GM18498 (cell line): ENCODE data around the gene EFHD2.
"Not testable (repeated sequence)": the region's sequence is repeated elsewhere in the genome, so short reads cannot be mapped to it uniquely, and the experiment has no call there.

Source experiments
- ATAC-seq: cut with Tn5 transposase; IDR thresholded peaks from one replicate; pipeline ENCODE4 v1.9.1; 2021; ENCODE audit warnings: mild to moderate bottlenecking, moderate library complexity; ENCODE audit not compliant: unreplicated experiment

Gene EFHD2

DNA sequence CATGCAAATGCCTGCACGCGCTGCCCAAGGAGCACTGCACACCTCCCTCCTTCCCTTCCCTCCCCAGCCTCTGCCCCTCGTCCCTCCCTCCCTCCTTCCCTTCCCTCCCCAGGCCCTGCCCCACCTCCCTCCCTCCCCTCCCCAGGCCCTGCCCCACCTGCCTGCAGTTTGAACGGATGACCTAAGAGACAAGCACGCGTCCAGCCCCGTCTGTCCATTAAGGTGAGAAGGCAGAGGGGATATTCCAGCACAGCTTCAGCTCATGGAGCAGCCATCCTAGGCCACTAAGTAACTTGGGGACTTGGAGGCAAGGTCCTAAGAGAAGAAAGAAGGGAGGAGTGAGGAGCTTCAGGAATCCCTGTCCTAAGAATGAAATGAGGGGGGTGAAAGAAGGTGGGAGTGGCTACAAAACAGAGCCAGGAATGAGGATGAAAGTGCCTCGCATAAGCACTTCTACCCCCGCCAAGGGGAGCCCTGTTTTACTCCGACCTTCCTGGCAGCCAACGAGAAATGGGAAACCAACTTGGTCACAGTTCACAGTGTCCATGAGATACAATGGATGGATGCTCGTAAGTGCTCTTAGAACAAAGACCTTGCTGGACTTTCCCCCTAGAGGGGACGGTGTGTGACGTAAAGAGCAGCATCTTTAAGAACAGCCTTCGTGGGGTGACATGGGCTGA lies 21.3 kb upstream of the EFHD2 start:
- ATAC-seq: no peak

DNA sequence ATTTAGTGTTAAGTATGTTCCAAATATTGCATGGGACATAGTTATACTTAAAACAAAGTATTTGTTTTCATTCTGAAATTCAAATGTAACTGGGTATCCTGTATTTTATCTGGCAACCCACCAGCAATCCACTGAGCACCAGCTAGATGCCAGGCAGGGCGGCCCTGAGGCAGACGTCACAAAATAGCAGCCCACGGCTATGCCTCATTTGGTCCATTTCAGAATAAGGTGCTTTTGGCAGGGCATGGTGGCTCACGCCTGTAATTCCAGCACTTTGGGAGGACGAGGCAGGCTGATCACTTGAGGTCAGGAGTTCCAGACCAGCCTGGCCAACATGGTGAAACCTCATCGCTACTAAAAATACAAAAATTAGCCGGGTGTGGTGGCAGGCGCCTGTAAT lies 19.9 kb upstream of the EFHD2 start:
- ATAC-seq: not testable (repeated sequence)

DNA sequence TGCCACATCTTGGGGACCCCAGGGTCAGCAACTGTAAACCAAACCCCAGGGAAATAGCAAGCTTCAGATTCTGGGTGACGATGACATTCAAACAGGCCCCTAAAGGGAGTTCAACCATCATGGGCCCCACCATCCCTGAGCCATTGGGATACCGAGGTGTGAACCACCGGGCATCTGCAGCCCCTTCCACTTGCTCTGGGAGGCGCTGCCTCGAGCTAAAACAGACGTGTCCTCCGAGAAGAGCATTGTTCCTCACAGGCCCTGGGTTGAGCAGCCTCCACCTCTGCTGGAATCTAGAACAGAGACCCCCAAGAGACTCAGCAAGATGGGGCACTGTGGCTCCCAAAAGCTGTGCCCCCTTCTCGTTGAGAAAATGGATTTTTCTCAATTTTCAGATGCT lies 19.0 kb upstream of the EFHD2 start:
- ATAC-seq: no peak

DNA sequence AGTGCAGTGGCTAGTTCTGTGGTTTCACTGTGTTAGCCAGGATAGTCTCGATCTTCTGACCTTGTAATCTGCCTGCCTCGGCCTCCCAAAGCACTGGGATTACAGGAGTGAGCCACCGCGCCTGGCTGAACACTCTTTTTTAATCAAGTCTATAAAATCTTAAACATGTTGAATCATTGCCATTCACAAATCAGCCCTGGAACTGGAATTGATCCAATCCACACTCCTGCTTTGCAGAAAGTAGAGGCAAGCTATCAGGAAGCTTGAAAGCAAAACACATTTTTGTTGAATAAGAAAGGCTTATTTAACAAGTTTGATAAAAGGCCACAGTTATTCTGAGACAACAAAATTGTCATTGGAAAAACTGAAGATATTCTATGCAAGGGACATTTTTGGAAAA lies 18.3 kb upstream of the EFHD2 start:
- ATAC-seq: no peak

DNA sequence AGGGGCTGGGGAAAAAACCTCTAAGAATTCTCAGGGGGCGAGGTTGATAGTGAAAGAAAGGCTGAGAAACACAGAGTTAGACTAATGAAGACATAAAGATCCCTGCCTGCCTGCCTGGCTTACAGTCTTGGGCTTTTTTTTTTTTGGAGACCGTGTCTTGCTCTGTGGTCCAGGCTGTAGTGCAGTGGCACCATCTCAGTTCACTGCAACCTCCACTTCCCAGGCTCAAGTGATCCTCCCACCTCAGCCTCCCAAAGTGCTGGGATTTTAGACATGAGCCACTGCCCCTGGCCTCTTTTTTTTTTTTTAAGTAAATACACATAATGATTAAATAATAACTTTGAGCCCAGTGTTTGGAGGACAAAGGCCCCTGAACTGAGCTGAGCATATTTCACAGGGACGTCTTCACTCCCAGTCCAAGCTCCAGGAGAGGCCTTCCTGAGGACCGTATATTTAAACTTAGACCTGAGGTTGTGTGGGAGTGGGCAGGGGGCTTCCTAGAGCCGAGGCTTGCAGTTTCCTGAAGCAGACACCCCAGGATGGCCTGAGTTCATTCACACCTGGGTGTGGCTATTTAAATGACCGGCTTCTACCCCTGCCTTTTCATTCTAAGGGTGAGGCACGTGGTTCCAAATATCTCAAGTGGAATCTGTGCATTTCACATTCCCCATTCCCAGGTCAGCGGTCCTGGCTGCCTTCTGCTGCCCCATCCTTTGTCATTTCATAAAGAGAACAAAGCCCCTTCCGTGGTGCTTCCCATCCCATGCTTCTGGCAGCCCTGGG lies 16.0 kb upstream of the EFHD2 start:
- ATAC-seq: no peak

DNA sequence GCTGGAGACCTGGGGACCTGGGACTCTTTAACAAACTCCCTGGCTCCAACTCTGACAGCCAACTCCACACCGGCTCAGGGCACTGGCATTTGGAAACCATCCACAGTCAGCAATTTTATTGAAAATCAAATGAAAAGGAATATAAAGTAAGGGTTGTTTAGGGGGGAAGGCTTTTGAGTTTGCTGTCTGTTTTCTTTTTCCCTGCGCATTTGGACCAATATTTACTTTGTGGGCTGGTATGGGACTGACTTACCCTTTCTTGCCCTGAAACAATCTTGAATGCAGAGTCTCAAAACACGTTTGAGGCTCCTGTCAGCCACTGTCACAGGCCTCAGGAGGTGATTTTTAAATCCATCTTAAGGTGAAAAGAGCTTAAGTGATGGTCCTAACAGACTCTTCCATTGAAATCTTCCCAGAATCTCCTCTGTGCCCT lies 15.4 kb upstream of the EFHD2 start:
- no peak for ATAC-seq

DNA sequence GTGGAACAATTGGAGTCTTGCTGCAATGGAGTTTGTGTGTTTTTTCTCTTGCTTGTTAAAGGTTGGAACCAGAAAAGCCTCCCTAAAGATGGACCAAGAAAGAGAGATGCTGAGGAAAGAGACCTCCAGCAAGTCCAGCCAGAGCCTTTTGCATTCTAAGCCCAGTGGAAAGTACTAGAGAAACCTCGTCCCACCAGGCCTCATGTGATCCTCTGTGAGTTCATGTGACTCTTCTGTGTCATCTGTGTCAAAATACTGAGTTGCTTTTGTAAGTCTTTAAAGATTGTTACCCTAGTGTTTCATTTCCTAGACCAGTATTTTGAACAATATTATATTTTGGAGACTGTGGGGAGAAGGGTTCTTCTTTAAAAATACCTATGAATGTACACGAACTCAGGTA lies 12.5 kb upstream of the EFHD2 start:
- no peak for ATAC-seq

DNA sequence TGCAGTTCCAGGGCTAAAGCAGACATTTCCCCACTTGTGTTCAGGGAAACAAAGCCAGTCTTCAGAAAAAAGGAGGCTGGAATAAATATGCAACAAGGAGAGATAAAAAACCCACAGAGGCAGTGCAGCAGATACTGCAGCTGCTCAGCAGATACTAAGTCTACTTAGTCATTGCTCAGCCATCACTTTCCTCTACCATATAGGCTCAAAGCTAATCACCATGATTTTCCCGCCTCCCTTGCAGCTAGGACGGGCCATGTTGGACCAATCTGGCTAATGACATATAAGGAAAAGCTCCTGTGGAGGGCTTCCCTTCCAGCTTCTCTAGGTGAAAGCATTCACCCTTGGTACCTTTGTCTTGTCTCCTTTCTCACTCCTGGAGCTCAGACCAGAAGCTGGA lies 10.0 kb upstream of the EFHD2 start:
- ATAC-seq: no peak

DNA sequence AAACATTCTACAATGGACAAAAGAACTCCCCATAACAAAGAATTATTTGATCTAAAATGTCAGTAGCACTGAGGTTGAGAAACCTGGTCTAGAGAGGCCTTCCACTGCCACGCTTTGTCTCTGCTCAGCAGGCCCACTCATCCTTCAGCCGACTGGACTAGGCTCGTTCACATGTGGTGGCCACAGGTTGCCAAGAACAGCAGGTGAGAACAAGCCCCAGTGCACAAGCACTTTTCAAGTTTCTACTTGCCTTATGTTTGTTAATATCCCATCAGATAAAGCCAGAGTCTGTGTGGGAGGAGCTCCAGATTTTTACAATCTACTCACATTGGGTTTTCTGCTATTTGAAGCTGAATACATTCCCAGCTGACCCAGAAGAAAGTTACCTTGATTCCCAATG lies 9.1 kb upstream of the EFHD2 start:
- no peak for ATAC-seq

DNA sequence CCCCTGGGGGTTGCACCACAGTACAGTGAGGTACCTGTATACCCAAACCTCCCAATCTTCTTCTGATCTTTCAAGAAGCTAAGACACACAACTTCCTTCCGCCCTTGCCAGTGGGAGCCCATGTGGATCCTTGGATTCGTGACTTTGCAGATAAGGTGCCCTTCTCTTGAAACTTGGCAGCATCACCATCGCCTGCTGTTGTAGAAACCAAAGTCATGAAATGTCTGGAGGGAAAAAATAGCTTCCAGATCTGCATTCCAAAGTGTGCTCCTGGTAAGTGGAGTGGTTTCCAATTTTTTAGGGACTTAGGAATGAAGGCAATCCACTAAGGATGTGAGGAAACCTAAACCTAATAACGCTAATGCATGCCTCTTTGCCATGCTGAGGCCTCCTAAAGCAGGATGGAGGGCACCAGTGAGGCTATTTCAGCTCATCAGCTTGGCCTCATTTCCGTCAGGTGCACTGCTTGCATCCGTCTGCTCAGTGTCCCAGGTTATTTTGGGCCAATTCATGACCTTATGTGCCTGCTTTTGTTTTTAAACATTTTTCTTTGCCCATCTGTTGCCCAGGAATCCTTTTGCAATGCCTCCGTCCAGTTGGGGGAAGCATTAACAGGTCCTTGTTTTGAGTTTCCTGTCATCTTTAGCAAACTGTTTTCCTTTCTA lies 8.2 kb upstream of the EFHD2 start:
- ATAC-seq: no peak

DNA sequence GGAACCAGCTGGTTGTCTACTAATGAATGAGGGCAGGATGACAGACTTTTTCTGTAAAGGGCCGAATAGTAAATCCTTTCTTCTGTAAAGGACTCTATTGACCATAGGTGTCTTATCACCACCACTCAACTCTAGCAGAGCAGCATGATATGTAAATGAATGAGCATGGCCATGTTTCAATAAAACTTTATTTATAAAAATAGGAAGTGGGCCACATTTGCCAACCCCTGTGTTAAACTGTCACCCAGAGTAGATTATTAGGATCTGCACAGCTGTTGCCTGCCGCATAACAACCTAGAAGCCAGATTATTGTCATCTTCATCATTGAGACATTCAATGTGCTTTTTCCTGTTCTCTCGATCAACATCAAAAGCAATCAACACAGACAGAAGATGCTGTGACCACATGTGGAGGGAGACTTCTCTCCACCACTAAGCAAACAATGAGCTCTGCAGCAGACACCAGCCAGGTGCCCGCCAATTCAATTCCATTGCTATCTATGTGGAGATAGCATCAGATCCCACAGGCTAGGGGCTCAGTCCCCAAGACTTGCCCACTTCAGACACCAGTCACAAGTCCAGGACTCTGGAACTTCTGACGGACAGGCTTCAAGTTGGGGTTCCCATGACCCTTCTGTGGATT lies 6.8 kb upstream of the EFHD2 start:
- no peak for ATAC-seq

DNA sequence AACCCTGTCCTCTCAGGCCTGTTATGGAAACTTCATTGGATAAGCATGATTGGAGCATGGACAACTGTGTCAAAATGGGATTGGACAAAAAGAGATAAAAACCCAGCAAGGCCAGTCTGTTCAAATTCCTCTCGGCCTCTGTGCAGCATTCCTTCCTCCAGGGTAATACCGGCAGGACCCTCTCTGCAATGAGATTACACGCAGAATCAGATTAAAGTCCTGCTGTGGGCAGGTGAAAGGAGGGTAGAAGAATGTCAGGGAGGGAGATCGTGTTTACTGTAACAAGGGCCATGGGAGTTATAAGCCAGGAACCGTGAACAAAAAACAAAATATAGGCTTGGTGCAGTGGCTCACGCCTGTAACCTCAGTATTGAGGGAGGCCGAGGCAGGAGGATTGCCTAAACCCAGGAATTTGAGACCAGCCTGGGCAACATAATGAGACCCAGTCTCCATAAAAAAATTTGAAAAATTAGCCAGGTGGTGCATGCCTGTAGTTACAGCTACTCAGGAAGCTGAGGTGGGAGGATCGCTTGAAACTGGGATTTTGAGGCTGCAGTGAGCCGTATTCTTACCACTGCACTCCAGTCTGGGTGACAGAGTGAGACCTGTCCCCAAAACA lies 5.6 kb upstream of the EFHD2 start:
- ATAC-seq: no peak

DNA sequence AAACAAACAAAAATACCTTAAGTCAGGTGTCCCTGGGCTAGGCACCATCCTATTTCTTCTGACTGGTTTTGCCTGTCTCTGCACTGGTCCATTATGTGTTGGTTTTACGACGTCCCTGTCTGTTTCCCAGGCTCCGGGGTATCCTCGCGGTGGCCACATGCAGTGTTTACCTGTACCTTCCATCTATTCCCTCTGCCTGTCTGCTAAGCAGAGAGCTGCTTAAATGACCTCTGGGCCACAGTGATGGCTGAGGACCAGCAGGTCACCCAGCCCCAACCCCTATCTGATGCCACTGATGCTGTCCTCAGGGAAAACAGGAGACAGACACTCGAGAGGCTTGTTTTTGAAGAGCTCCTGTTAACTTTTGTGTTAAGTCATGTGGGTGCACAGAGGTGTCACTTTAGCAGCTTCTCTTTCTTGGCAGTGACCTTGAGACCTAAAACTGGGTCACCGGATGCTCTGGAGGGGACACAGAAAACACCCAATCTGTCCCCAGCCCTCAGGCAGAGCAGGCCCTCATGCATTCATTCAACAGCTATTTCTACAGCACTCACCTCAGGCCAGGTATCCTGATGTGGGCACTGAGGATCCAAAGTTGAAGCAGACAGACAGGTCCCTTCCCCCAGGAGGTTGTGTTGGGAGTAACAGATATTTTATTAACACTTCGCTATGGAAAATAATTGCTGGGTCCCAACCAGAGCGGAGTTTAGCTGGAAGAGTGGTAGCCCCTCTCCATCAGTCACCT lies 4.4 kb upstream of the EFHD2 start:
- no peak for ATAC-seq

DNA sequence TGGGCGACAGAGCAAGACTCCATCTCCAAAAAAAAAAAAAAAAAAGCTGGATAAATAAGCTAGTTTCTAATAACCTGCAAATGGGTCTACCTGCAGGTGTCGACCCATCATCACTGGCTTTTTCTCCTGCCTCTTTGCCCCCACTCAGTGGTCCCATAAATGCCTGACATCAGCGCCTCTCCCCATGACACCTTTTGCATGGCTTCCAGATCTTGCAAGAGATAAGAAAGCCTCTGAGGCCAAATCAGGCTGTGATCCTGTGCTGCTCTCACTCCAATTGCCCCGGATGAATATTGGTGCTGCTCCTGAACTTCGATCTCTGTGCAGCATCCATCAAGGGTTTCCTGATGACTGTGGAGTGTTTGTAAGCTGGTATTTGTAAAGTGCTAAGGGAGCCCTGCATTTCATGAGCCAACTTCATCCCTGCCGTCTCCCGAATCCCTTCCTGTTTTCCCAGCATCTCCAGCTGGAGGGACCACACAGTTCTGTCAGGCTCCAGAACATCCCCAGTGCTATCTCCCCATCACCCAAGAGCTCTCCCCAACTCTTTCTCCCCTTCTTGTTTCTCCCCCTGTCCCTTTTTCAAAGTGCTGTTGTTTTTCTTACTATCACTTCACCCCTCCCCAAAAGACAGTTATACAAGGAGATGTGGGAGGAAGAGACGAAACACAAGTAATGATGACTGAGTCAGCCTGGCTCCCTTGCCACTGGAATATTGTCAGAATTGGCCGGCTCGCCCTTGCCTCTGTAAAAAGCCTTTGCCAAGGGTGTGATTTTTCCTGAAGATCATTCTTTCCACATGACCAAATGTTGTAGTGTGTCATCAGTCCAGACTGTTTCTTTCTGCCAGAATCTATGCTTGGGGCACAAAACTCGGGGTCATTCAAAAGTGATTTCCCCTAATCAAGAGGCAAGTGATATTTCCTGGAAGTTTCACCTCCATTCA lies 2.8 kb upstream of the EFHD2 start:
- no peak for ATAC-seq

DNA sequence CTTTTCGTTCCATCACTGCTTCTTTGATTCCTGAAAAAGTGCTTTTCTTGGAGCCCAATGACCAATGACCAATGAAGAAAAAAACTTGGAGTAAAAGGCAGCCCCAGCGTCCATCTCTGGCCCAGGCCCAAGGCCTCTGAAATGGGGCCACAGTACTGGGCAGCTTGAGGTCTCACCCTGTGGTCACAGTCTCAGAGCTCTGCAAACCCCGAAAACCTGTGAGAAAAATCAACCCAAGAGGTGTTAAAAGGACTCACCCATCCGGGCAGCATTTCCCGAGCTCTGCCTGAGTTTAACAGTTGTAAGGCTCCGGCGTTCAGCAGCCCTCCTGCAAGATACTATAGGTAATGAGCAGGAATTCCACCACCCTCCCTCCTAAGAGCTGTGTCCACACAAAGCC lies 2.1 kb upstream of the EFHD2 start:
- no peak for ATAC-seq

DNA sequence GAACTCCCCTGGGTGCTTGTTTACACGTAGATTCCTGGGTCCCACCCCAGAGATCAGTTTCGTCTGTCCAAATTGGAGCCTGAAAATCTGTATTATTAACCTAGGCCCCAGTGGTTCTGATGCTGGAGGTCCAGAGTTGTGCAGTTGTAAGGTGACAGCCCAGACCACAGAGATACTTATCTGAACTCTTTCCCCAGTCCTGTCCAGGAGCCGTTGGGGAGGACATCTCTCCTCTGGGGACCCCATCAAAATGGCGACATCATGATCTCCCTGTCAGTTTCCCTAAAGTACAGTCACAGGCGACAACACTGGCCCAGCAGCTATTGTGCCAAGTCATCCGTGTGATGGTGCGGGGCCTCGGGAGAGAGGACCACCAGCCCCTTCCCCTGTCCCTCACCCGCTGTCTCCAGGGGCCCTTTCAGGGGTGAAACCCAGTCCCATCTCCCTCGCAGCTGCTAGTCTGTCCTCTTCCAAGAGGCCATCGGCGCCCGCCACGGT lies 749 bp upstream of the EFHD2 start:
- ATAC-seq: no peak

DNA sequence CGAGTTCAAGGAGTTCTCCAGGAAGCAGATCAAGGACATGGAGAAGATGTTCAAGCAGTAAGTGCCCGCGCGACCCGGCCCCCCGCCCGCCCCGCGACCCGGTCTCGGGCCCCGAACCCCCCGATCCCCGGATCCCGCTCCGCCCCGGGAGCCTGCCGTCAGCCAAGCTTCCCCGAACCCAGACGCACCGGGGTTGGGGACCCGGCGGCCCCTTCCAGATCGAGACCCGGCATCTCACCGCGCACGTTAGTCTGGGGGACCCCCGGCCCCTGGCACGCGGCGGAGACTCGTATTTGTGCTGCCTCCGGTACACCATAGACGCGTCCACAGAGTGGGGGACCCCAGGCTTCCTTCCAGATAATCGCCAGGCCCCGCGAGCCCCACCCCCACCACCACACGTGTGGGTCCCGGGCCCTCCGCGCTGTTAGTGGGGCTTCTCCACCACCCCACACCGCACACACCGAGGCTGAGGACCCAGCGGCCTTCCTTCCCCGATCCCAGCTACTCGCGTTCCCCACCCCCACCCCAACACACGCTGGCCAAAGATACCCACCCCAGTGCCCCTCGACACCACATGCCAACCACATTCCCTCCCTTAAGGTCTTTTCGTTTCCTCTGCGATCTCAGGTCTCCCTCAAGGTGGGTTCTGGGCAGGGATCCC lies 665 bp downstream of the EFHD2 start:
- no peak for ATAC-seq

DNA sequence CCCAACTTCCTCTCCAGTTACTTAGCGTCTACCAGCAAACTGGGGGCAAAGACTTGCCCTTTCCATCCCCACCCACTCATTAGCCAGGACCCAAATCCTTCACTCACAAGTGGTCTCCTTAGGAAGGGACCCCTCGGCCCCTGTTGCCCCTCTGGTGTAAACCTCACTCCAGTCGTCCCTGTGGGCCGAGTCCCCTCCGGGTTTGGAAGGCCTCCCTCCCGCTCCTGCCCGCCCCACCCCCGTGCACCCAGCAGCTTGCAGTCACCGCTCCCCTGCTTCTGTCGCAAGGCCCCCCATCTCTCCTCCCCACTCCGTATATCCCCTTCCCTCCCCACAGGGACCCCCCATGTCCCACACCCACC lies 1.2 kb downstream of the EFHD2 start:
- ATAC-seq: no peak
